Osteoblast (primary cell): ENCODE data around the gene HBA2. TPM values are rescaled to one million over a fixed set of nuclear protein-coding genes. Genes with fewer than 3 reads are reported as not detected.

ENCODE experiments used
- DNase-seq: peaks from one replicate; pipeline ENCODE4 v3.0.0; 2011; ENCODE audit warnings: low spot score, mixed read lengths; ENCODE audit not compliant: insufficient read length; ENCODE audit errors: missing footprints
- H2AFZ ChIP-seq: 2 replicates; pipeline ENCODE4 v1.6.0; 2011; ENCODE audit warnings: mild to moderate bottlenecking, low read length
- H3K27ac ChIP-seq: 2 replicates; pipeline ENCODE4 v1.5.1; 2011; ENCODE audit warnings: mild to moderate bottlenecking, low read depth, low read length, moderate library complexity
- H3K27me3 ChIP-seq: 2 replicates; pipeline ENCODE4 v1.6.0; 2012; ENCODE audit warnings: mild to moderate bottlenecking, control low read depth, inconsistent platforms, low read length, moderate library complexity; ENCODE audit not compliant: insufficient read depth
- H3K36me3 ChIP-seq: 2 replicates; pipeline ENCODE4 v1.5.1; 2011; ENCODE audit warnings: mild to moderate bottlenecking, low read length, control low read depth, moderate library complexity; ENCODE audit not compliant: insufficient read depth
- H3K4me1 ChIP-seq: 2 replicates; pipeline ENCODE4 v1.5.1; 2011; ENCODE audit warnings: mild to moderate bottlenecking, low read length, control low read depth, moderate library complexity; ENCODE audit not compliant: insufficient read depth
- H3K4me2 ChIP-seq: 2 replicates; pipeline ENCODE4 v1.6.0; 2011; ENCODE audit warnings: mild to moderate bottlenecking, low read length; ENCODE audit not compliant: insufficient read depth
- H3K4me3 ChIP-seq: fragments of 200-600 bp; sonication (generic); 3 replicates; pipeline ENCODE4 v1.5.1; 2012; ENCODE audit warnings: mild to moderate bottlenecking, low read length, inconsistent platforms; ENCODE audit not compliant: insufficient read depth
- H3K79me2 ChIP-seq: 2 replicates; pipeline ENCODE4 v1.6.0; 2012; ENCODE audit warnings: mild to moderate bottlenecking, low read length, control low read depth, inconsistent platforms; ENCODE audit not compliant: insufficient read depth
- H3K9me3 ChIP-seq: 2 replicates; pipeline ENCODE4 v1.5.1; 2011; ENCODE audit warnings: low read depth, low read length, control low read depth
- H4K20me1 ChIP-seq: 2 replicates; pipeline ENCODE4 v1.6.0; 2012; ENCODE audit warnings: mild to moderate bottlenecking, low read length, control low read depth; ENCODE audit not compliant: insufficient read depth
- total RNA-seq: library from RNA; depleted of rRNA; stranded (reverse); fragments of >200 nt; gene quantifications from 2 replicates; pipeline ENCODE4 v1.2.3, GENCODE V29; 2012
- TF ChIP-seq, protein P1 (sequence below): IDR thresholded peaks from 2 replicates; pipeline ENCODE4 v1.5.1; 2011; ENCODE audit warnings: mild to moderate bottlenecking, low read depth, low read length, moderate library complexity; ENCODE audit errors: extremely low read depth

The HBA2 gene
- total RNA-seq, 1 donor: not detected

DNA sequence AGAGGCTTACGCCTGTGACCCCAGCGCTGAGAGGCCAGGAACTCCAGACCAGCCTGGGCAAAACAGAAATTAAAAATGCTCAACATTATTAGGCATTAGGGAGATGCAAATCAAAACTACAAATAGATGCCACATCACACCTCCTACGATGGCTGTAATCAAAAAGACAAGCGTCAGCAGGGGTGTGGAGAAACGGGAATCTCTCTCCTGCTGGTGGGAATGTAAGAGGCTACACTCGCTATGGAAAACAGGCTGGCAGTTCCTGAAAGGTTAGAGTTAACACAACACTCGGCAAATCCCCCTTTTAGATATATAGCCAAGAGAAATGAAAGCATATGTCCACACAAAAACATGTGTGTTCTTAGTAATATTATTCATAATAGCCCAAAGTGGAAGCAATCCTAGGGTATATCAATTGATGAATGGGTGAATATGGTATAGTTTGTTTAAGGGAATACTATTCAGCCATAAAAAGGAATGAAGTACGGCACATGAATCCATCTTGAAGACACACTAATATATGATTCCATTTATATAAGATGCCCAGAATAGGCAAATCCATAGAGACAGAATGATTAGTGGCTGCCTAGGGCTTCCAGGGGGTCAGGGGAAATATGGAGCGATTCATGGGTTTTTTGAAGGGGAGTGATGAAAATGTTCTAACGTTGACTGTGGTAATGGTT, 32.4 kb upstream of the HBA2 start:
- Histone ChIP-seq H3K9me3 (no peaks in the 10 kb centered on the region), H2AFZ (no peak overlapping the region), H3K79me2 (peaks cover 20% of the 10 kb centered on the region), H4K20me1 (no peaks in the 10 kb centered on the region), H3K4me3 (no peak overlapping the region), H3K4me2 (no peak overlapping the region), H3K36me3 (no peaks in the 10 kb centered on the region), H3K4me1 (no peaks in the 10 kb centered on the region), H3K27me3 (no peaks in the 10 kb centered on the region), H3K27ac (no peak overlapping the region)
- no peak for DNase-seq
- TF ChIP-seq, protein P1, sequence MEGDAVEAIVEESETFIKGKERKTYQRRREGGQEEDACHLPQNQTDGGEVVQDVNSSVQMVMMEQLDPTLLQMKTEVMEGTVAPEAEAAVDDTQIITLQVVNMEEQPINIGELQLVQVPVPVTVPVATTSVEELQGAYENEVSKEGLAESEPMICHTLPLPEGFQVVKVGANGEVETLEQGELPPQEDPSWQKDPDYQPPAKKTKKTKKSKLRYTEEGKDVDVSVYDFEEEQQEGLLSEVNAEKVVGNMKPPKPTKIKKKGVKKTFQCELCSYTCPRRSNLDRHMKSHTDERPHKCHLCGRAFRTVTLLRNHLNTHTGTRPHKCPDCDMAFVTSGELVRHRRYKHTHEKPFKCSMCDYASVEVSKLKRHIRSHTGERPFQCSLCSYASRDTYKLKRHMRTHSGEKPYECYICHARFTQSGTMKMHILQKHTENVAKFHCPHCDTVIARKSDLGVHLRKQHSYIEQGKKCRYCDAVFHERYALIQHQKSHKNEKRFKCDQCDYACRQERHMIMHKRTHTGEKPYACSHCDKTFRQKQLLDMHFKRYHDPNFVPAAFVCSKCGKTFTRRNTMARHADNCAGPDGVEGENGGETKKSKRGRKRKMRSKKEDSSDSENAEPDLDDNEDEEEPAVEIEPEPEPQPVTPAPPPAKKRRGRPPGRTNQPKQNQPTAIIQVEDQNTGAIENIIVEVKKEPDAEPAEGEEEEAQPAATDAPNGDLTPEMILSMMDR: no peak

GRCh38 chr16:142405-142967, 30.2 kb upstream of the HBA2 start:
- no peak overlapping the region for H3K4me2 ChIP-seq
- DNase-seq: no peak
- H3K36me3 ChIP-seq: no peaks in the 10 kb centered on the region
- no peaks in the 10 kb centered on the region for H3K9me3 ChIP-seq
- H3K27me3 ChIP-seq: no peaks in the 10 kb centered on the region
- TF ChIP-seq, protein P1: no peak
- no peak overlapping the region for H3K4me3 ChIP-seq
- no peaks in the 10 kb centered on the region for H4K20me1 ChIP-seq
- peaks cover 6% of the 10 kb centered on the region for H3K79me2 ChIP-seq
- H3K4me1 ChIP-seq: no peaks in the 10 kb centered on the region
- no peak overlapping the region for H3K27ac ChIP-seq
- H2AFZ ChIP-seq: no peak overlapping the region

- DNase-seq: no peak
These were observed 29.6 kb upstream of the HBA2 start for GRCh38 chr16:143047-143446.

DNA sequence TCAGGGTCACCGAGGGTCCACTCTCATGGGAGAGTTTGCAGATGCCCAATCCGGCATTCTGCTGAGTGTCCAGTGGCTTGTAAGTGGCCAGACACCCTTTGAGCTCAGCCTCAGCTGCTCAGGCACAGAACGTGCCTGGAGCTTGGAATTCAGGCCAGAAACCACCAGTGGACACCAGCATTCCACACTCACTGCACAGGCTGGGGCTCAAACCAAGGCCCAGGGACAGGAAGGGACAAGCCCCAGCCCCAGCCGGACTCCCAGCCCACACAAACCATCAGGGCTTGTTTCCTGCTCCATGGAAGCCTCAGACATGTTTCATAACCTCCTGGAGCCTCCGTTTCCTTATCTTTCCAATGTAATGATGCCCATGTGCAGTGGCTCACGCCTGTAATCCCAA, 29.2 kb upstream of the HBA2 start:
- TF ChIP-seq, protein P1: no peak
- peaks cover 2% of the 10 kb centered on the region for H3K27me3 ChIP-seq
- H3K36me3 ChIP-seq: no peaks in the 10 kb centered on the region
- no peak overlapping the region for H3K27ac ChIP-seq
- H2AFZ ChIP-seq: no peak overlapping the region
- H3K4me2 ChIP-seq: no peak overlapping the region
- H4K20me1 ChIP-seq: no peaks in the 10 kb centered on the region
- peaks cover under 1% of the 10 kb centered on the region for H3K4me1 ChIP-seq
- no peak overlapping the region for H3K4me3 ChIP-seq
- H3K79me2 ChIP-seq: no peaks in the 10 kb centered on the region
- H3K9me3 ChIP-seq: no peaks in the 10 kb centered on the region
- no peak for DNase-seq

More at GRCh38 chr16:143047-143446, 29.6 kb upstream of the HBA2 start:
- peaks cover under 1% of the 10 kb centered on the region for H3K79me2 ChIP-seq
- no peaks in the 10 kb centered on the region for H3K27me3 ChIP-seq
- TF ChIP-seq, protein P1: no peak
- no peaks in the 10 kb centered on the region for H3K36me3 ChIP-seq
- no peaks in the 10 kb centered on the region for H3K9me3 ChIP-seq
- no peak overlapping the region for H3K27ac ChIP-seq
- H2AFZ ChIP-seq: no peak overlapping the region
- H3K4me3 ChIP-seq: no peak overlapping the region
- no peak overlapping the region for H3K4me2 ChIP-seq
- no peaks in the 10 kb centered on the region for H4K20me1 ChIP-seq
- H3K4me1 ChIP-seq: no peaks in the 10 kb centered on the region
